Heart left ventricle (tissue), 16 donors: ENCODE measurements around the gene COX7A2L. TPM values are rescaled to one million over a fixed set of nuclear protein-coding genes. Genes with fewer than 3 reads are reported as not detected.
"Not testable (repeated sequence)": the region's sequence is repeated elsewhere in the genome, so short reads cannot be mapped to it uniquely, and the experiment has no call there.

Experiments
- ATAC-seq, 4 donors: fragments of 200-7000 bp; cut with Tn5 transposase; one replicate each; pipeline ENCODE4 v1.9.1; 2020 to 2022; ENCODE audit warnings: moderate library complexity in 4 of 4, mild to moderate bottlenecking in 3 of 4, moderate number of reproducible peaks in 1 of 4
- DNase-seq, 5 donors: peaks; one replicate each; pipeline ENCODE4 v3.0.0-alpha.2; 2020
- H3K27ac ChIP-seq, 12 donors: fragments of 200-600 bp; sonication (generic) in 4 of 12; one replicate each; pipeline versions ENCODE4 v1.5.0 to v1.8.0; 2016 to 2022; ENCODE audit warnings: mild to moderate bottlenecking in 2 of 12
- H3K27me3 ChIP-seq, 9 donors: fragments of 200-600 bp; sonication (generic) in 2 of 9; one replicate each; pipeline versions ENCODE4 v1.5.1 to v1.8.0; 2016 to 2022; ENCODE audit warnings: mild to moderate bottlenecking in 3 of 9
- H3K36me3 ChIP-seq, 9 donors: fragments of 200-600 bp; sonication (generic) in 2 of 9; one replicate each; pipeline versions ENCODE4 v1.5.0 to v1.8.0; 2018 to 2022; ENCODE audit warnings: mild to moderate bottlenecking in 2 of 9
- H3K4me1 ChIP-seq, 12 donors: fragments of 200-600 bp; sonication (generic) in 4 of 12; one replicate each; pipeline versions ENCODE4 v1.5.0 to v1.8.0; 2016 to 2022; ENCODE audit warnings: mild to moderate bottlenecking in 3 of 12
- H3K4me3 ChIP-seq, 12 donors: fragments of 200-600 bp; sonication (generic) in 4 of 12; one replicate each; pipeline versions ENCODE4 v1.5.0 to v1.8.0; 2017 to 2022; ENCODE audit warnings: mild to moderate bottlenecking in 9 of 12, moderate library complexity in 4 of 12
- H3K9me3 ChIP-seq, 12 donors: fragments of 200-600 bp; sonication (generic) in 4 of 12; one replicate each; pipeline versions ENCODE4 v1.5.0 to v1.8.0; 2016 to 2022; ENCODE audit warnings: mild to moderate bottlenecking in 1 of 12
- POLR2A ChIP-seq, 2 donors: fragments of 450-650 bp; IDR thresholded peaks; one replicate each; pipeline ENCODE4 v1.6.1; 2017; ENCODE audit warnings: antibody characterized with exemption in 2 of 2, mild to moderate bottlenecking in 2 of 2, moderate library complexity in 2 of 2
- WGBS, 4 donors: extraction: QIAGEN DNeasy Blood & Tissue Kit in 2 of 4; methylation state at CpG; one replicate each; pipeline versions ENCODE4 v1.1.5 to v1.1.7; 2013 to 2018; 5-methylcytosine and 5-hydroxymethylcytosine counted together
- intact Hi-C, 10 donors: fragments of 100-400 bp; cut with DNase I; formaldehyde crosslinking; loops; one replicate each; pipeline versions ENCODE4 v1.11.1 to v1.14.2; 2022
- polyA plus RNA-seq, 2 donors: library from polyadenylated mRNA; stranded (reverse); fragments of 200-250 nt; gene quantifications; one replicate each; pipeline ENCODE4 v1.2.3, GENCODE V29; 2013
- total RNA-seq, 9 donors: library from RNA; depleted of rRNA in 2 of 9; stranded (reverse); fragments of >200 nt in 2 of 9; fragmentation: NEBNext Ultra II Directional in 3 of 9; extraction: Animal tissue kit (Norgen Biotek cat#: 25700) in 3 of 9; gene quantifications; one replicate each; pipeline versions ENCODE4 v1.1.0 to v1.2.4, GENCODE V29; 2016 to 2023
- TF ChIP-seq, protein P1 (sequence below), 12 donors: fragments of 200-600 bp; sonication (generic) in 4 of 12; IDR thresholded peaks; one replicate each; pipeline versions ENCODE4 v1.5.0 to v1.8.0; 2018 to 2022; ENCODE audit warnings: antibody characterized with exemption in 12 of 12, mild to moderate bottlenecking in 5 of 12
- donor health status: ischemic (EF 13 %, LVEDD 7.1; RV severe dilation, severe dysfunction).
- donor health status: healthy with polysubstance abuse.
- donor health status: DM: no; HTN: yes; CAD: no.
- donor health status: DM: no; HTN: no; CAD: no.
- donor health status: ischemic (EF 25% LVEDD 6.9; RV normal size, moderate dysfunction).
- donor health status: ischemic (EF 25% LVEDD 5.7; RV mildly dilated, moderate dysfunction).
- donor health status: healthy.
- donor health status: DM: yes; HTN: yes; CAD: no.
- donor health status: ischemic (EF 35%, LVEDD 5.7; RV mildly dilated, moderate dysfunction).
- donor health status: nonischemic (EF 11% LVEDD 7.7; RV severe dilation, severe dysfunction).
- donor health status: DM: yes; HTN: yes; CAD: no.
- donor health status: PGD.
- donor health status: ischemic (EF 29% LVEDD 5.4; RV normal size, mild dysfunction).
- donor health status: nonischemic (EF 23%, LVEDD 6.1; RV moderate dilation, normal function).

Gene COX7A2L
- total and polyA plus RNA-seq, 11 donors, result 57.2 to 138 (median 105) TPM

DNA sequence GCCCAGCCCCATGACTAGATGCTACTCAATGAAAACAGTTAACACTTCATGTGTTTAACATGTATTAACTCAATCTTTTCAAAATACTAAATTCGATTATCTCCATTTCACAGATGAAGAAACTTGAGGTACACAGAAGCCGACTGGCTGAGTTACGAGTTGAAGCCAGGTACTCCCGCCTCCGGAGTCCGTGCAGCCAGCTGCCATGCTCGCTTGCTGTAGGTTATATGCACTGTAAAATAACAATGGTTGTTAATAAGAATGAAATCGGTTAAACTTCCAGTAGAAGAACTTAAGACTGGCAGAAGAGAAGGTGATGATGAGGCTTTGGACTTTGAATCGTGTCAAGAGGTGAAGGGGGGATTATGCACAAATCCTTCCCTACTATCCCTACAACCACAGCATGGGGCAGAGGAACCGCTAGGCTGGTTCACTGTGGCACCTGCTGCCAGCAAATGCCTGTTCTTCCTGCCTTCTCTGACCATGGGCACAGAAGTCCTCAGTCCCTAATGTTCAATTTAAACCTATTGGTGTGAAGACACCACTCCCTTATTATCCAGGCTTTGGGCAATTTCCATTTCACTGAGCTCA, 25.4 kb downstream of the COX7A2L start:
- Histone ChIP-seq H3K9me3 (no peaks in the 10 kb centered on the region), H3K4me1 (no peaks in the 10 kb centered on the region), H3K27ac (no peak overlapping the region), H3K4me3 (no peak overlapping the region), H3K36me3 (peaks cover 0 to 72% (median 56%) of the 10 kb centered on the region in 9 donors), H3K27me3 (no peaks in the 10 kb centered on the region)
- DNase-seq (no peak), ATAC-seq (no peak)
- 97 to 98% (median 98%) methylated on average over 10 of the region's 10 CpGs for WGBS, 4 donors
- intact Hi-C loops, result loop anchor here in 1 of 10 donors (10.0 kb wide), 1 partner anchor 241 kb away; no protein-coding TSS in a partner anchor
- TF ChIP-seq, protein P1, sequence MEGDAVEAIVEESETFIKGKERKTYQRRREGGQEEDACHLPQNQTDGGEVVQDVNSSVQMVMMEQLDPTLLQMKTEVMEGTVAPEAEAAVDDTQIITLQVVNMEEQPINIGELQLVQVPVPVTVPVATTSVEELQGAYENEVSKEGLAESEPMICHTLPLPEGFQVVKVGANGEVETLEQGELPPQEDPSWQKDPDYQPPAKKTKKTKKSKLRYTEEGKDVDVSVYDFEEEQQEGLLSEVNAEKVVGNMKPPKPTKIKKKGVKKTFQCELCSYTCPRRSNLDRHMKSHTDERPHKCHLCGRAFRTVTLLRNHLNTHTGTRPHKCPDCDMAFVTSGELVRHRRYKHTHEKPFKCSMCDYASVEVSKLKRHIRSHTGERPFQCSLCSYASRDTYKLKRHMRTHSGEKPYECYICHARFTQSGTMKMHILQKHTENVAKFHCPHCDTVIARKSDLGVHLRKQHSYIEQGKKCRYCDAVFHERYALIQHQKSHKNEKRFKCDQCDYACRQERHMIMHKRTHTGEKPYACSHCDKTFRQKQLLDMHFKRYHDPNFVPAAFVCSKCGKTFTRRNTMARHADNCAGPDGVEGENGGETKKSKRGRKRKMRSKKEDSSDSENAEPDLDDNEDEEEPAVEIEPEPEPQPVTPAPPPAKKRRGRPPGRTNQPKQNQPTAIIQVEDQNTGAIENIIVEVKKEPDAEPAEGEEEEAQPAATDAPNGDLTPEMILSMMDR (IDR thresholded peaks at IDR 0.05), result no peak
- no peak for TF ChIP-seq POLR2A (IDR thresholded peaks at IDR 0.05)

DNA sequence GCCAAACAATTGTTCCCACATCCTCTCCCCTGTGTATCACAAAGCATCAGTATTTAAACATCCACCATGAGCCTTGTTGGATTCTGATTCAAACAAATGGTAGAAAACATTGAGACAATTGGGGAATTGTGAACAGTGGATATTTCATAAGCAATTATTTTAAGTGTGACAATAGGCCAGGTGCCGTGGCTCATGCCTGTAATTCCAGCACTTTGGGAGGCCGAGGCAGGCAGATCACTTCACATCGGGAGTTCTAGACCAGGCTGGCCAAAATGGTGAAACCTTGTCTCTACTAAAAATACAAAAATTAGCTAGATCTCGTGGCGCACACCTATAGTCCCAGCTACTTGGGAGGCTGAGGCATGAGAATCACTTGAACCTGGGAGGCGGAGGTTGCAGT, 26.2 kb downstream of the COX7A2L start:
- ATAC-seq, result not testable (repeated sequence)

DNA sequence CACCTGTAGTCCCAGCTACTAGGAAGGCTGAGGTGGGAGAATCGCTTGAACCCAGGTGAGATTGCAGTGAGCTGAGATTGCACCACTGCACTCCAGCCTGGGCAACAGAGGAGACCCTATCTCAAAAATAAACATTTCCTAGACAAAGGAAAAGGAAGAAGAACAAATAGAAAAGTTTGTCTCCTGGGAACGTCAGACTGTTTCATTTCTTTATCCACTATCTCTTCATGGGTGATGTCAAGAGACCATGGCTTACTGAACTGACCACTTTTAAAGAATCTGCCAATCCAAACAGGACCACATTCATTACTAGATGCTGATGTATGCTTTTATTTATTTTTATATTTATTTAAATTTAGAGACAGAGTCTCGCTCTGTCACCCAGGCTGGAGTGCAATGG, 26.8 kb downstream of the COX7A2L start:
- intact Hi-C loops, result loop anchor here in 1 of 10 donors (10.0 kb wide), 1 partner anchor 239 kb away; no protein-coding TSS in a partner anchor
- WGBS, 4 donors, result 89 to 92% (median 91%) methylated on average over 3 of the region's 3 CpGs

More for the DNA sequence above, 26.2 kb downstream of the COX7A2L start:
- H3K9me3 ChIP-seq, H3K27me3 ChIP-seq, DNase-seq, H3K27ac ChIP-seq, H3K4me1 ChIP-seq, H3K4me3 ChIP-seq: not testable (repeated sequence)
- WGBS, 4 donors, result 97 to 99% (median 98%) methylated on average over 6 of the region's 6 CpGs
- peaks cover 0 to 74% (median 62%) of the 10 kb centered on the region in 9 donors for H3K36me3 ChIP-seq
- intact Hi-C loops, result loop anchor here in 1 of 10 donors (10.0 kb wide), 1 partner anchor 240 kb away; no protein-coding TSS in a partner anchor

DNA sequence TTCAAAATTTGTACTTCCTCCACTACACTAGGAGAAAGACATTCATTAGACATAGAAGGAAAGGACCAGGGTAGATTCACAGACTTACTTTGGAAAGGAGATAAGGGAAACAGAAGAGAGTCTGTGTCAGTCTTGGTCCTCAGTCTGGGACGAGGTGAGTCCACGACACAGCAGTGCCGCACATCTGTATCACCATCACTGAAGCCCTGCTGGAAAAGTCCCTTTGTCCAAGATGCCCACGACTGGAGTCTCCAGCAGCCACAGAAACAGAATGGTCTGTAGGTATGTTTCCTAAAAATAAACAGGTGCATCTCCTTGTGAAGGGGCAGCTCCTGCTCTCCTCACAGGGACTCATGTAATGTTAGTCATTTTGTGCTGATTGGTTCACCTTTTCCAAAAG, 27.4 kb downstream of the COX7A2L start:
- WGBS, 4 donors, result 93 to 99% (median 96%) methylated on average over 4 of the region's 4 CpGs

More for the DNA sequence above, 26.8 kb downstream of the COX7A2L start:
- peaks cover 0 to 81% (median 68%) of the 10 kb centered on the region in 9 donors for H3K36me3 ChIP-seq
- H3K4me3 ChIP-seq, result no peak overlapping the region
- H3K9me3 ChIP-seq, result no peaks in the 10 kb centered on the region
- H3K4me1 ChIP-seq, result no peaks in the 10 kb centered on the region
- no peaks in the 10 kb centered on the region for H3K27me3 ChIP-seq
- H3K27ac ChIP-seq, result no peak overlapping the region
- ATAC-seq (no peak), DNase-seq (no peak)
- TF ChIP-seq POLR2A (IDR thresholded peaks at IDR 0.05), result no peak
- TF ChIP-seq, protein P1 (IDR thresholded peaks at IDR 0.05), result no peak

More for the DNA sequence above, 27.4 kb downstream of the COX7A2L start:
- intact Hi-C loops, result loop anchor here in 1 of 10 donors (10.0 kb wide), 1 partner anchor 239 kb away; no protein-coding TSS in a partner anchor
- ATAC-seq, result no peak
- Histone ChIP-seq H3K27ac (no peak overlapping the region), H3K36me3 (peaks cover 0 to 87% (median 75%) of the 10 kb centered on the region in 9 donors), H3K4me3 (no peak overlapping the region), H3K4me1 (no peaks in the 10 kb centered on the region), H3K27me3 (no peaks in the 10 kb centered on the region), H3K9me3 (no peaks in the 10 kb centered on the region)
- DNase-seq, result no peak
- TF ChIP-seq, protein P1 (IDR thresholded peaks at IDR 0.05), result no peak
- TF ChIP-seq POLR2A (IDR thresholded peaks at IDR 0.05), result no peak
